NCI-H187 treated with DMSO at 0.1 percent for 48 hours (cell line): ENCODE data around the gene CES4A.

ENCODE experiments used
- DNase-seq: peaks from one replicate; lab custom pipeline; 2025; lab: John Stamatoyannopoulos, UW

The CES4A gene

DNA sequence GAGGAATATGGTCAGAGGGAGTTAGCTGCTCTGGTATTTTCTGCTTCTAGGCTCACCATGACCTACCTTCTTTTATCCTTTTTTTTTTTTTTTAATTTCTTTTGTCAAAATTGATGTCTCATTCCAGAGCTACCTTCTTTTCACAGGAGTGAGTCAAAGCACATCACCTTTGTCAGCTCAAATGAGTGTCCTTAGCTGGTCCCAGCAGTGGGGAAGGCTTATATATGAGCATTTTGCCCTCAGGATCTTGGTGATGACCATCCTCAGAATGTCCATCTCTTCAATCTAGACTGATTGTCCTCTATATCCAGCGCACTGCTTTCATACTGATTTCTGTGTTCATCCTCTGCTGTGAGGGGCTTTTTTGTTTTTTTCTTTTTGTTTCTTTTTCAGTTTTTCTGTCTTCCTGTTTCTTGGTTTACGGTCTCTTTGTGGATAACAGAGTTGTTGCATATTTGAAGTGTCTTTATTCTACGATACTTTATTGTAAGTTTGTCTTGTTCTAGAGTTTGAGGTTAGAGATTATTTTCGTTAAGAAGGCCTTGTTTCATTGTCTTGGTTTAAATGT lies 65.5 kb downstream of the CES4A start:
- no peak for DNase-seq

DNA sequence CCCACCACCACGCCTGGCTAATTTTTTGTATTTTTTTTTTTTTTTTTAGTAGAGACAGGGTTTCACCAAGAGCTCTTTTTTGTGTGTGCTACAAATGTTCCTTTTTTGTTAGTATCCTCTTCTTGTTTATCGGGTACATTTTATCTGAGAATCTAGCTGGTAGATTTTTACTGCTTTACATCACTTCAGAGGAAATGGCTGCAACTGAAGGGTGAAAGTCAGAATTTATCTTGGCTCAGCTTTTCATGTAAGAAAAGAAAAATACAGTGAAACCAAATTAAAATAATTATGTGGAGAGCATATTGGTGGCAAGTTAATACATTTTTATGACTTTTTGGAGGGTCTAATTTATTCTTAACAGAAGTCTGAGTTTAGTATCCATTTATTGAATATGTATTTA lies 66.5 kb downstream of the CES4A start:
- DNase-seq, result no peak

DNA sequence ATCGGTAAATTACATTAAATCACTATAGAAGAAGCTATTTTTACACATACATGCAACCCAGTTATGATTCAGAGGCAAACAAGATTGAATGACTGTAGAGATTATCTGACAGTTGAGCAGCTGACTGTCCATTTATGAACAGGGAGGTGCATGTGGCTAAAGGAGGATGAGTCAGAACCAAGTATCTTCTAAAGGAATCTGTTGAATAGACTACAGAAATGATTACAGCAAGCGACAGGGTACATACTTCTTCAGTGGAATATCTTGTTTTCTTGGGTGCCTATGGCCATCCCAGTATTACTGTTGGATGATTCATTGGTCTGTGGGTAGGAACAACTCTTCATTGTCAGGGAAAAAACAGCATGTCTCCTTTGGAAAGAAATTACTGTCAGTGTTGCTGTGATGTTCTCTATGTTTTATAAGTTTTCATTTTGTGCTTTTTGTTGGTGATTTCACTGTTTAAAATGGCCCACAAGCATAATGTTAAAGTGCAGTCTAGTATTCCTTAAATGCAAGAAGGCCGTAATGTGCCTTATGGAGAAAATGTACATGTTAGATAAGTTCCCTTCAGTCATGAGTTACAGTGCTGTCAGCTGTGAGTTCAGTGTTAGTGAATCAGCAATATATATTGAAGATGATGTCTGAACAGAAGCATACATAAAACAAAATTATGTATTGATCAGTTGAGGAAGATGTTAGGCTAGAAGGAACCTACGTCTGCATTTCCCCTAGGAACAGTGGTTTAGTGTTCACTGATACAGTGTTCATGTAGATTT lies 67.5 kb downstream of the CES4A start:
- DNase-seq, result no peak
